GM19025 (cell line): Measurements from ENCODE around the gene TP53AIP1.

Experiments
- ATAC-seq: cut with Tn5 transposase; IDR thresholded peaks from one replicate; pipeline ENCODE4 v1.9.1; 2021; ENCODE audit warnings: mild to moderate bottlenecking, low read depth, moderate library complexity; ENCODE audit not compliant: unreplicated experiment

Gene TP53AIP1

DNA sequence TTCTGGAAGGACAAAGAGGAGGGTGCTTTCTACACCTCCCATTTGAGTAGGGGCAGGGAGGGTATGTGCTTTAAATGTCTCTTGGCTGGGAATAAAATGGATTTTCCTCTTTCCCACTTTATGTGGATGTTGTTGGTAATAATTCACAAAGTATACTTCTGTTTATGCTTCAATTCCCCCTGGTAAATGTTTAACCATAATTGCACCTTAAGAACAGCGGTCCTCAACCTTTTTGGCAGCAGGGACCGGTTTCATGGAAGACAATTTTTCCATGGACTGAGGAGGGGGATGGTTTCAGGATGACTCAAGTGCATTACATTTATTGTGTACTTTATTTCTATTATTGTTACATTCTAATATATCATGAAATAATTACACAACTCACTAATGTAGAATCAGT is 4.0 kb upstream of the TP53AIP1 start:
- no peak for ATAC-seq

DNA sequence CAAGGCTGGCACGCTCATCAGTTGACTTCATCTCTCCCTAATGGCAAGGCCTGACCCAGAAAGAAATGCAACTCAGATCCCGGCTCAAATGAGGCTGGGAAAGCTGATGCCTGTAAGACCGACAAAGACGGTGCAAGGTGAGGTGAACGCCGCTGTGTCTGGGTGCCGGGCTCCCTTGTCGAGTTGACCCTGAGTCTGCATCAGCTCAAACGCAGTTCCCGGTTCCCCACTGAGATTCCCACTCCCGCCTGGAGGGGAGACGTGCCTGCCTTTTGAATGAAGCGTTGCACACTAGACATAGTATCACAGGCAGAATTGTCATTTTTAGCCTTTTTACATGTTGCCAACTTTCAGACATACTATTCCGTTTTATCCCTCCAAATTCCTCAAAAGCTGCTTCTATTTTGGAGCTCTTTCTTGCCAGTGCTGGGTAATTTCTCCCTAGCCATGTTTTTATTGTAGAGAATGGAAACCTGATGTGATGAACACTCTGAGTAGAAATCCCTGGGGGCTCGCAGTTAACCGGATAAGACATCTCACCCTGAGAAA is 831 bp upstream of the TP53AIP1 start:
- no peak for ATAC-seq

DNA sequence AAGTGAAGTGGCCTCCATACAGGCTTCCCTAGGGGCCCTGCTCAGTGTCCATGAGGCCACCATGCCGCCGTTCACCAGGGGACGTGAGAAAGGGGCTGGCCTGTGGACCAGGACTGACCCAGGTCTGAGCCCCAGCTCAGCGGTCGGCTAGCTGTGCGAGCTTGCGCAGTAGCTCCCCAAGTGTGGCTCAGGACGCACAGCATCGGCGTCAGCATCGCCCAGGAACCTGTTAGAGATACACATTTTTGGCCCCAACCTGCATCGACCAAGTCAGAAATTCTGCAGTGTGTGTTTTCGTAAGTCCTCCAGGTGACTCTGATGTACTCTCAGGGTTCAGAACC is 429 bp downstream of the TP53AIP1 start:
- no peak for ATAC-seq

DNA sequence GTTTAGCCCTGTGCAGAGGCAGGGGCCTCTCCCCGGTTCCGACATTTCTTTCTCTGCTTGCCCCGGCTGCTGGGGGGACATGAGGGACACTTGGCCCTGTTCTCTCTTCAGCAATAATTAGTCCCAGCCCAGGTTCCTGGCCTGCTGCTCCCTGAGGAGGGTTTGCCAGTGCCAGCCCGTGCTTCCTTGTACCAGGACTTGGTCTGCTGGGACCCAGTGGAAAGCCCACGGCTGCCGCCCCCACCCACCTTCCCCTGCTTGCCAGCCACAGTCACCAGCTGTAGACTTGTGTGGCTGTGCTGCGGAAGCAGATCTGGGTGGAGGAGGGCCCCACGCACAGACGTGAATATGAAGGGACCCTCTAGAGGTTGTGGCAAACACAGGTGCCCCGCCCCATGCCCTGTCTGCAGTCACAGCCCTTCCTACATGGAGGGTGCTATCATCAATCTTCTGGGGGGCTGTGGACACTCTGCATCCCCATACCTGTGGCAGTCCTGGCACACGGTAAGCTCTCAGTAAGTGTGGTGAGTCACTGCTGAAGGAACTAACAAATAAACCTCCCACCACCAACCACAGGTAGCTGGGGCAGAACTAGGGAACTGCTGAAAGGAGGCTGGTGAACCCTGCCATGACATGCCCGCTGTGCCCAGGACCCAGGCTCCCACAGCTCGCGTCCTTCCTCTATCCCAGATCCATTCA is 949 bp downstream of the TP53AIP1 start:
- ATAC-seq, result no peak

DNA sequence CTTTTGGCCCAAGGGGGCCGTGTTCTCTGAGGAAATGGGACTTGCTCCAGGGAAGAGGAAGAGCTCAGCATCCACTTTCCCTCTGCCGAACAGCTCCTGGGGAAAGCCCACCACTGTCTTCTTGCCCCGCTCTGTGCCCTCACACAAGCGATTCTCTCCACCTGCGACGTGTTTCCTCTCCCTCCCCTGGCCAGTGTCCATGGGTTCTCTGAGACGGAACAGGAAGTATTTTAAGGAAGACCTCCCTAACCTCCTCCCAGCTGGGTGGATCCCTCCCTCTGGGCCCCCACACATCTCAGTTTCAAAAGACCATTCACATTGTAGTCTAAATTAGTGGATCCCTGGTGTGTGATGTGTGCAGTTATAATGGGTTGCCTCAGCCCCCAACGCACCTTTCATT is 1.6 kb downstream of the TP53AIP1 start:
- ATAC-seq, result no peak

DNA sequence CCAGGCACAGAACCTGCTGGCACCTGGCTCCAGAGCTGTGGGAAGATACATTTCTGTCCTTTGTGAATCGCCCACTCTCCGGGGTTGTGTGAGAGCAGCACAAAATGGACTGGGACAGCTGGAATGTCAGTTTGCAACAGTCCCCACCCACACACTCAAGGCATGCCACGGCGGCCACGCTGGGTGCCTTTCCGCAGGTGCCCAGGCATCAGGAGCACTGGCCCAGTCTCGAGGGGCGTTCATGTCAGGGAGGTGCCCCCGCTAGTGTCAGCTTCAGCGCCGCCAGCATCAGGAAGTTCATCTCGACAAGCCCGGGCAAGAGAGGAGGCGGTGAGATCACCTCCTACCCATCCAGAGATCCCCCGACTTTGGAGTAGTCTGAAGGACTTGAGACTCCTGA is 2.1 kb downstream of the TP53AIP1 start:
- no peak for ATAC-seq

DNA sequence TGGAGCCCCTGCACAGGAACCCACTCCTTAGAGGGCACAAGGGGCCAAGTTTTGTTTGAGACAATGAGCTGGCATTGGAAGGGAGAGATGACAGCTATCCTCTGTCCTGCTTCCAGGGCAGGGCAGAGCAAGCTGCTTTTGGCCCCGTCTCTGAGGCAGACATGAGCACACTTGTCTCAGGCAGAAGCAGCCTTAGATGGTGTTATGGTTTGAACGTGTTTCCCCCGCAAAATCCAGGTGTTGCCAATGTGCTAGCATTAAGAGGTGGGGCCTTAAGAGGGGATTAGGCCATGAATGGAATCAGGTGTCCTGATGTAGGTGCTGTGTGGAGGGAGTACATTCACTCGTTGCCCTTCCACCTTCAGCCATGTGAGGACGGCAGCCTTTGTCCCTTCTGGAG is 2.5 kb downstream of the TP53AIP1 start:
- no peak for ATAC-seq

DNA sequence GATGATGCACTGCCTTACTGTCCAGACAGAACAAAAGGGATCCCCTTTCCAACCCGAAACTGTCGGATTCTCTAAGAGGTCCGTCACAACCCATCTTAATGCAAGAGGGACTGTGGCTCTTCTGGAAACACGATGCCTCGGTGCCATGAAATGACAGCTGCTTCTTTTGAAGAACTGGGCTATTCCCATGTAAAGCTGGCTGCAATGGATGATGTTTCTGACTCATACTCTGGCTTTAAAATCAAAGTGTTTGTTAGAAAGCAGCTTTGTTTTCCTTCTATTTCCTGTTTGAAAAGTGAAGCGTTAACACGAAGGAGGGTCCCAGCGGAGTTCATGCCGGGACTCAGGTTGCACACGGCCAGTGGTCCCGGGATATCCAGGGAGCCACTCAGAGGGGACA is 3.1 kb downstream of the TP53AIP1 start:
- ATAC-seq, result no peak

DNA sequence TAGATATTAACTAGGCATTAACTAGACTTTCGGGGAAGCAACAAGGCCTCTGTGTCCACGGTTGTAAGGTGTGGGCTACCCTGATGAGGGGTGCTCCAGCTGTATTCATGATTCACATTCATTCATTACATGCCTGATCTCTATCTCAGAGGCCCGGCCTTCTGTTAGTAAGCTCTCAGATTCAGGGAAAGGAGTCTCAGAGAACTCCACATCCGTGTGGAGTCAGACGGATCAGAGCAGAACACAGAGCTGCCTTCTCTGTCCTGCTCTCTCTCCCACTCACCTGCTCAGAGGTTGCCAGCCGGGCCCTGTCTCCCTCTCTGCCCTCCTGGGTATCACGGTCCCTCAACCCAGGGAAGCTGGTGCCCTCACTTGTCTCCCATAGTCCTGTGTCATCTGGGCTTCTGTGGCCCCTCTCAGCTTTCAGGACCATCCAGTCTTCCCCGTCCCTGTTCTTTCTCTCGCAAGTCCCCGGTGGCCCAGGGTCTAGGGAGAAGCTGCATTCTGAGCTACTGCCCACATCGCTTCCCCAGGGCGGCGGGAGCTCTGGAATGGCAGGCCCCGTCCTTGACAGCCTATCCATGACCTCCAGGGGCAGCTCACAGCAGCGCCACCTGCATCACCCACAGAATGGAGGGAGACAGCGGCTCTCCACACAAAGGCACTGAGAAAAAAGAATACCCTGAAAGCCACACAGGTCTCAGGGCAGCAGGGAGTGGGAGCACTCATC is 4.3 kb downstream of the TP53AIP1 start:
- ATAC-seq, result no peak

DNA sequence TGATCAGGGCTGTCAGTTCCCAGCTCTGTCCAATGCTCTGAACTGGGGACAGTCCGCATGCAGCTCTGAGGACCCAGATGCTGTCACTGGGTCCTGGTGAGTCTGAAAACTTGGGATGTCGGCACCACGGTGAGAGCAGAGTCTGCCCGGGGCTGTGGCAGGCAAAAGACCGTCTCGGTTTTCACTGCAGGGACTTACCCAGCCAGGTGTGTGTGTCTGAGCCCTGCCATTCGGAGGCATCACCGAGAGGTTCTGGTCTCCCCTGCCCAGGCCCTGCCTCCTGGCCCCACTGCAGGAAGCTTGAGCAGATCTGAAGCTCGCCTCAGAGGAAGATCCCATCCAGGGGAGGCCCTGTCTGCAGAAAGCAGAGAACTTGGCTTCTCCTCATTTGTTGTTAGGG is 5.2 kb downstream of the TP53AIP1 start:
- no peak for ATAC-seq

DNA sequence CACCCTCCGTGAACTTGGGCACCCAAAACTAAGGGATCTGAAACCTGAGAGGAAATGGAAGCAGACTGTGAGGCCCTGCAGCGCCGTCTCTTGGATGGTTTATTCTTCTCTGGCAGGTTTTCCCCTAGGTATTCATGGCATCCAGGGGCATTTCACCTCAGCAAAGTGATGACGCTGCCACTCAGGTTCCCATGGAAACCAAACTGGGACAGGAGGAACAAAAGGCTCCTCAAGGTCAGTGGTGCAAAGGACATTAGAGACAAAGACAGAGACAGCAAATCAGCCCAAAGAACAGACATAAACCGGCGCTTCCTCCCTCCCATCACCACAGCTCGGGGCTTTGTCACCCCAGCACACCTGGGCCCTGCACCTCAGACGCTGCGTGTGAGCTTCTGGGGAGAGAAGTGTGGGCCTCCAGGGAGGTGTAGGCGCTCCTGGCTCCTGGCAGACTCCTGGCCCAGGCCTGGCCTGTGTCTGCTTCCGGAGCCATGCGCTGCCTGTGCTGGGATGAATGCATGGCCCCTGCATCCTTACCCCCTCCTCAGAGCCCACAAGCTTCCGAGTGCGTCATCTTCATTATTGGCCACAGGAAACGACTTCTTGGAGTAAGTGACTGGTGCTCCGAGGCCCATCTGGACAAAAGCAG is 5.9 kb downstream of the TP53AIP1 start:
- no peak for ATAC-seq

DNA sequence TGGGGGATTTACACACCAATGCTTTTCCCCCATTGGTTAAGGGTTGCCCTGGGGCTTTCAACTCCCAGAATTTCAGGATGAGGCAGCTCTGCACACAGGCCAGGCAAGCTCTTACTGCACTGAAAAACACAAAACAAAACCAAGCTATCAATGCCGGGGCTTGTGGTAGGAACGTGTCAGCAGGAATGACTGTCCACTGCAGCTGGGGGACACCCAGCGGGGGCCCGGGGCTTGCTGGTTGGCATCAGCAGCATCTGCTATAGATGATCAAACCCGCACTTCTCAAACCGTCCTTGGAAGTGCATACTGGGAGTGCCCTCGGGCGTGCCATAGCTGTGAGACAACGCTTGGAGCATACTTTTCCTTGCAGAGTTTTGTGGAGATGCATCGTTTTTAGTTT is 7.7 kb downstream of the TP53AIP1 start:
- no peak for ATAC-seq

DNA sequence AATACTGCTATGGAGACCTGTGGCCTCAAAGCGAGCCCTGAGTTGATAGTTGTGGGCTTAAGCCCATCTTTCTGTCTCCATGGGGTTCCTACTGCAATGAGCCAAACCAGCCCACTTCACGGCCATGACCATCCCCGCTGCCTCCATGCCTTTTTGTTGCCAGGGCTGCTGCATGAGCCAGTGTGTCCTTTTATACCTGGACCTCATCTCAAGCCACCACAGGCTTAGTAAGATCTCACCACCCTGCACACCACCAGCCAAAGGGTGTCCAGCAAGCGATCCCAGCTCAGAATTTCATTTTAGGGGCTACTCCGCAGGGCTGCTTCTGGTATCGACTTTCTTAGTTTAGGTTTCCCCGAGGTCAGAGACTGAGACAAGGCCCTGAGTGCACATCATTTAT is 8.3 kb downstream of the TP53AIP1 start:
- ATAC-seq, result no peak

DNA sequence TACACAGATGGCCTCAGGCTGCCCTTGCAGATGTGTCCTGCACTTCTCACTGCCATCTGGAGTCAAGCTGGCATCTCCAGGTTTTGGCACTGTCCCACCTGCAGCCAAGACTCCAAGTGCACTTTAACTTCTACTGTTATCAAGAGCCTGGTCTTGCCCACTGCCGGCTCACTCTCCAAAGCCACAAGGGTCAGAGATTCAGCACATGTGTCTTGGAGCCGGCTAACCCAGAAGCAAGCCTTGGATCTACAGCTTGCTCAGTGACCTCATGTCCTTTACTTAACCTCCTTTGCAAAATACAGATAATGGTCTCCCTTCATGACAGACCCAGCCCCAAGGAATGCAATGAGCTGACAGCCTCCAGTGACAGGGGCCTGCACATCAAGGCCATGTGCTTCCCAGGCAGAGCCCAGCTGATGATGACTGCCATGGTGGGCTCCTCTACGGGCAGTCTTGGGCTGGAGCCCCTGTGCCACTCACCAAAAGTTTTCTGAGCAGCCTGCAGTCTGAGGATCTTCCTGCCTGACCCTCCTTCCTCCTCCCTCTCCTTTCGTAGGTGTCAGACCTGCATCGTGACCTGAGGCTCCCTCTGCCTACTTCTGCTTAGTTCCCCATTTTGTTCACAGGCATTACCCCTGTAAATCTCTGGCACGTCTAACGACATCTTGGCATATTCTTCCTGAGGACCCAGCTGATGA is 9.0 kb downstream of the TP53AIP1 start:
- no peak for ATAC-seq

DNA sequence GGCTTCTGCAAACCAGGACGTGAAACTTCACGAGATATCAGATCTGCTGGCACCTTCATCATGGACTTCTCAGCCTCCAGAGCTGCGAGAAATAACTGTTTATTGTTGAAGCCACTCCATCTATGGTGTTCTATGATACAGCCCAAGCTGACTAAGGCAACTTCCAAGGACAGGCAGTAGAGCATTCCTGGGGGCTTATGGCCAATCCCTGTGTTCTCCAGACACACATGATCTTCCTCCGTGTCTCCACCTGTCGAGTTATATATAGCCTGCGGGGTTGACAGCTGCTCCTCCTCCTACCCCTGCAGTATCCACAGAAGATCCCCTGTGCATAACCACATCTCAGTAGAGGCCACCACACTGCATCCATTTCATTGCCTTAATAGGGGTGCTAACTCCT is 11.0 kb downstream of the TP53AIP1 start:
- ATAC-seq, result no peak

DNA sequence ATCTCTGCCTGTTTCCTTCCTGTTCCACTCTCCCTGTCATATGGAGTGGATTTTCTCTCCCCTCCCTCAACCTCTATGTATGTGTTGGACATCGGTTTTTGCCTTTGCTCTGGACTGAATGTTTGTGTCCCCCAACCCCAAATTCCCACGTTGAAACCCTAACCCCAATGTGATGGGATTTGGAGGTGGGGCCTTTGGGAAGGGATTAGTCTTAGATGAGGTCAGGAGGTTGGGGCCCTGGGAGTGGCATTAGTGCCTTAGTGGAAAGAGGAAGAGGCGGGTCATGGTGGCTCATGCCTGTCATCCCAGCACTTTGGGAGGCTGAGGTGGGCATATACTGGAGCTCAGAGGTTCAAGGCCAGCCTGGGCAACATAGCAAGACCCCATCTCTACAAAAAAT is 11.6 kb downstream of the TP53AIP1 start:
- ATAC-seq, result no peak

DNA sequence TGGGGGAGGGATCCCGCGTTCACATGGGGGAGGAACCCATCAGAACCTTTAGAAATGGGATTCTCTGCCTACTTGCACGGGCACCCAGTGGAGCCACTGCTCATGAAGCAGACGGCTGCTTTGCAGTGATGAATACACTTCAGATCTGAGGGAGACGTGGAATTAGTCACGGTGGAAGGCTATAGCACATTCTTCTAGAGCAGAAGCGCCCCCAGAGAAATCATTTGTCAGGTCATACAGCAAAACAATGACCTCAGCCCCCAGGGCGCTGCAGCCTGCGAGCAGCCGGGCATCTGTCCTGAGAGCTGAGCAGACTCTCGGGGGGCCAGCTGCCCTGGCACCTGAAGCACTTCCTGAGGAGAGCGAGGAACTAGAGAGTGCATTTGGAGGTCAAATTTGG is 12.7 kb downstream of the TP53AIP1 start:
- no peak for ATAC-seq

DNA sequence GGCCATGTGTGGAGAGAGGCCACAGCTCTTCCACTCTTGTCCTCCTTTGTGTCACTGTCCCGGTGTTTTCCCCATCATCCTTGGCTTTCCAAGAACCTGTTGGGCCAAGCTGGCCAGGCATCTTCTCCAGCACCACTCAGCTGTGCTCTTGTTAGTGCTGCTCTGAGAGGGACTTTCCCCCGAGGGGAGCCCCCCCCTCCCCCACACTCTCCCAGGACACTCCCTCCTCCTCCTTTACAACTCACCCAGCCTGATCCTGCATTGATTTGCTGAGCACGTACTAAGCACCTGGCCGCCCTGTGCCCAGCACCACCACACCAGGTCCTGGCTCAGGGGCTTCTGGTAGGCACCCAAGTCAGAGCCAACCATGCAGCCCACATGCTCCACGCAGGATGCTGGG is 13.2 kb downstream of the TP53AIP1 start:
- no peak for ATAC-seq

DNA sequence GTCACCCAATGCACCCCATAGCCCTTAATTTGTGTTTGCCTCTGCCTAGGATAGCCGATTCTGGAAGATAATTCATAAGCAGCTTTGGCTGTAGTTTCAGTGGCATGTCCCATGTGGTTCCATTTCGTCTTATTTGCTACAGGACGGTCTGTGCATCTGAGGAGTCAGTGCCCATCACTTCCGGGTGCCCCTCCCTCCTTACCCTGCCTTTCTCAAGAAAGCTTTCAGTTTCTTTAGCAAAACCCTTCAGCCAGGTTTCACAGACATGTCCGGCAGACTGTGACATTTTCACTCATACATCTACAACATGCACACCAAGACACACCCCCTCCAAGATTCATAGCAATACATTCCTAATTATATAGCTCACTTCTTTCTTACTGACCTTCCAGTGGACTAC is 14.3 kb downstream of the TP53AIP1 start:
- ATAC-seq, result peak; percentile 100

DNA sequence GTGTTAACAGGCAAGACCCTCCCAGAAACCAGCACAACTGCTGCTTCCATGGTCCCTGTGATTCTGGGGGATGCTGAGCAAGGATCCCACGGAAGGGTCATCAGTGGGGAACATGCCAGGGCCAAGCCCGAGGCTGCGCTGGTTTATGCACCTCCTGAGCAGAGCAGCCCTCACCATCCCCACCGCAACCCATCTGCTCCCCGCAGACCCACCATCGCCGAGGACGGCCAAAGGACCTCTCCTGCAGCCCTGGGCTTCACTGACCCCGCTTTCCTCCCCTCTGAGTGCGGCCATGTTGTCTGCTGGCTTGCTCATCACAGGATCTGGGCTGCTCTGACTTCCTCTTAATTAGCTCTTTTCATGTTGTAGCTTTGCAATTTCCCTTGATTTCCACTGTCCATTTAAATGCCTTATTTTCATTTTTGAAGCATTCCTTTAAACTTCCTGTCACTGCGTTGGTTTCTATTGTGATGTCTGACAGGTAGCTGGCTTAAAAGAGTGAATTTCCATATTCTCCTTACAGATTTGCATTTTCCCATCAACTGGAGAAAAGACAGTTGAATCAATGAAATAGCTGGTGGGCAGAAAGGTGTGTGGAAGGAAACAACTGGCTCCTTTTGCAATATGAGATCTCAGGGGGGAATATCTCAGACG is 14.9 kb downstream of the TP53AIP1 start:
- no peak for ATAC-seq

DNA sequence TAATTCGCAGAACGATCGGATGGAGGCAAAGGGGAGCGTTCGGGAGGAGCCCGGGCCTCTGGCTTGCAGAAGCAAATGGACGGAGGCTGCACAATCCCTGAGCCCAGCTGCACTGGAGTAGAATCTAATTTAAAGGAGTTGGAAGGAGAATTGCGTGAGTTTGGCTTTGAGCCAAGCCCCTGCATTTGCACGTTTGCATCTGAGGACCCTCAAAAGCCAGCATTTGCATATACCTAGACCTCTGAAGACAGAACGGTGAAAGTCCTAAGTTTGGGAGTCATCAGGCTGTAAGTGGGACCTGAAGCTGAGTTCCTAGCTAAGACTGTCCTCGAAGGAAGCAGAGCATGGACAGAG is 15.6 kb downstream of the TP53AIP1 start:
- no peak for ATAC-seq
